DMS 273 treated with DMSO at 0.1 percent for 48 hours (cell line): ENCODE results near the gene FFAR3.

Source experiments
- DNase-seq: peaks from one replicate; lab custom pipeline; 2025; lab: John Stamatoyannopoulos, UW

Gene FFAR3

DNA sequence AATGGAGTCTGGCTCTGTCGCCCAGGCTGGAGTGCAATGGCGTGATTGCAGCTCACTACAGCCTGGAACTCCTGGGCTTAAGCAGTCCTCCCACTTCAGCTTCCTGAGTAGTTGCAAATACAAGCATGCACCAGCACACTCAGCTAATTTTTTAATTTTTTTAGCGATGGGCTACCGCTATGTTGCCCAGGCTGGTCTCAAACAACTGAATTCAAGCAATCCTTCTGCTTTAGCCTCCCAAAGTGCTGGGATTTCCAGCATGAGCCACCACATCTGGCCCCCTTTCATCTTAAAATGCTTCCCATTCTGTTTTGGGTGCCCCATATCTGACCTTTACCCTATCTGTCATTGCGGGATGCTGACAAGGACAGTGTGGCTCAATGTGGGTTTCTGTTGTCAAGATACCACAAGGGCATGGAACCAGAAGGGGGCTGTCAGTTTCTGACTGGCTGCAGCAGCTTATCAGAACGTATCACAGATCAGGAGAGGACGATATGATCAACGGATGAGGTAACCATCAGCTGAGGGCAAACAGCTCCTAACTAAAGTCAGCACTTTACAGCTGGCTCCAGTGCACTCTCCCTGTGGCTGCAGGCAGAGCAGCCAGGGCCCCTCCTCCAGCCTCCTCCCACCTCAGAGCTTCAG is 45.0 kb downstream of the FFAR3 start:
- DNase-seq = no peak

DNA sequence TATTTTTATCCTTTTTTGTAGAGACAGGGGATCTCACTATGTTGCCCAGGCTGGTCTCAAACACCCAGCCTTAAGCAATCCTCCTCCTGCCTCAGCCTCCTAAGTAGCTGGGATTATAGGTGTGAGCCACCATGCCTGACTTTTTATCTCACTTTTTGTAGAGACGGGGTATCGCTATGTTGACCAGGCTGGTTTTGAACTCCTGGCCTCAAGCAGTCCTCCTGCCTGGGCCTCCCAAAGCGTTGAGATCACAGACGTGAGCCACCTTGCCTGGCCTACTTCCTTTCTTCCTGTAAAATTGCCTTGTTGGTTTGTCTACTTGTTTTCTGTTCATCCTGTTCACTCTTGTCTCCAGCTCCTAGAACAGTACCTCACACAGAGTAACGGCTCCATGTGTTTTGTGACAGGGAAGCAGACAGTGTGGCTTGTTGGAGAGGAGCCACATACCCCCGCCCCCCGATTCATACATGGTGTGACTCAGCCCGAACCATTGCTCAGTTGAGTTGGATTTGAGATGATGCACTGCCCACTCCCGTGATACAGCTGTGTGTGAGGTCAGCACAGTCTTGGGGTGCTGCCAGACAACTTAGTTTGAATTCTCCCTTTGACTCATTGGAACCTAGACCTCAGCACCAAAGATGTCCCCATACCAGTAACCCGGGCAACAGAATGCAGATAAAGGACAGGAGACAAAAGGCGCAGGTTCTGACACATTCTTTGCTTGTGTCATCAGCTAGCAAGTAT is 46.8 kb downstream of the FFAR3 start:
- no peak for DNase-seq

DNA sequence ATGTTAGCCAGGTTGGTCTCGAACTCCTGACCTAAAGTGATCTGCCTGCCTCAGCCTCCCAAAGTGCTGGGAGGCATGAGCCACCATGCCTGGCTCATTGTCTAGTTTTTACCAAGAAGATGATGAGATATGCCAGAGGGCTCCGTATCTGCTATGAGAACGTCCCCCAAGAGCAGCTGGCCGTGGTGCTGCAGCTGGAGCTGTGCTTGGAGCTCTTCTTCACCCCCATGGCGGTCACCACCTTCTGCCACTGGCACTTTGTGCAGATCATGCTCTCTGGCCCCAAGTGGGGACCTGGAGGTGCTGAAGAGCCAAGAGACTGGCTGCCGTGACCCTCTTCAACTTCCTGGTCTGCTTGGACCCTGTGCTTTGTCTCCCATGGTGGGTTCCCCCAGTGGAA is 49.4 kb downstream of the FFAR3 start:
- no peak for DNase-seq

DNA sequence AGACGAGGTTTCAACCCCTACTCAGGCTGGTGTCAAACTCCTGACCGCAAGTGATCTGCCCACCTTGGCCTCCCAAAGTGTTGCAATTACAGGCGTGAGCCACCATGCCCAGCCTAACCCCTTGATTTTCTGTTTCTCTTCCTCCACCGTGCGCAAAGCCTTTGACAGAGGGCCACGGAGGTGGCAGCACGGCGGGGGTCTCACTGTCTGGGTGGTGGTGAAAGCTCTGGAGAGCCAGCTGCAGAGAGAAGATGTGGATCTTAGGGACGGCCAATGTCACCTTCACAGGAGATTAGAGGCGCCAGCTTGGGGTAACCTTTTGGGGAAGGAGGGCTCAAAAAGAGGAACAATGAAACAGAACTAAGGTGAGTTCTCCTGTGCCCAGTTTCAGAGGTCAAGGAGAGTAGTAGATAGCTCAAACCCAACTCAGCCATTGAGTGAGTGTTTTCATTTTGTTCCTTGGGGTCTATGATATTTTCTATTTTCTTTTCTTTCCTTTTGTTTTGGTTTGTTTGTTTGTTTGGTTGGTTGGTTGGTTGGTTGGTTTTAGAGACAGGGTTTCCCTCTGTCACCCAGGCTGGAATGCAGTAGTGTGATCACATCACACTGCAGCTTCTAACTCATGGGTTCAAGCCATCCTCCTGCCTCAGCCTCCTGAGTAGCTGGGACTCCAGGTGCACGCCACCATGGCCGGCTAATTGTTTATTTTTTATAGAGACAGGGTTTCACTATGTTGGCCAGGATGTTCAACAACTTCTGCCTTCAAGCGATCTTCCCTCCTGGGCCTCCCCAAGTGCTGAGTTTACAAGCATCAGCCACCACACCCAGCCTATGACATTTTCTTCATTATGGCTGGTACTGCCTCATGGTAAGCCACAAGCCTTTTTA is 50.3 kb downstream of the FFAR3 start:
- no peak for DNase-seq

DNA sequence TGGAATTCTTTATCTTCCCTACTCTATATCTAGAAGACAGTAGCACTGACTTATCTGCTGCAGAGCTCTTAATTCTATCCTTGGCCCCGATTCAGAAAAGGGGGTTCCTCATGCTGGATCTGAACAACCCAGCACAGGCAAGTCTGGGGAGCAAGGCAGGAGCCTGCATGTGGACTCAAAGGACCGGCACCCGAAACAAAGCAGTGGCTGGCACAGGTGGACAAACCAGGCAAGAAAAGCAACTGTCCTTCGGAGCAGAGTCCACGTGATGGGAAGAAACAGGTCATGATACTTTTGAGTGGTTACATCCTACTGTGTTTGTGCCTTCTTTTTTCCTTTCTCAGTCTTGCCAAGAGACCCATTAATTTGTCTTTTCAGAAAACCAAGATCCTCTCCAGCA is 50.9 kb downstream of the FFAR3 start:
- no peak for DNase-seq
